Ishikawa (cell line): ENCODE data around the gene ROBO2.

ENCODE experiments used
- CEBPB ChIP-seq: IDR thresholded peaks from 2 replicates; pipeline ENCODE4 v1.6.1; 2012
- CREB1 ChIP-seq: IDR thresholded peaks from 2 replicates; pipeline ENCODE4 v1.6.1; 2012; ENCODE audit warnings: low read depth
- EGR1 ChIP-seq: IDR thresholded peaks from 2 replicates; pipeline ENCODE4 v1.6.1; 2012
- EP300 ChIP-seq: IDR thresholded peaks from 2 replicates; pipeline ENCODE4 v1.6.1; 2012; ENCODE audit warnings: borderline replicate concordance
- FOXM1 ChIP-seq: IDR thresholded peaks from 2 replicates; pipeline ENCODE4 v1.6.1; 2012; ENCODE audit warnings: low read depth, borderline replicate concordance
- NFIC ChIP-seq: IDR thresholded peaks from 2 replicates; pipeline ENCODE4 v1.6.1; 2012
- RAD21 ChIP-seq: IDR thresholded peaks from 2 replicates; pipeline ENCODE4 v1.6.1; 2012; ENCODE audit warnings: low read depth
- TAF1 ChIP-seq: IDR thresholded peaks from 2 replicates; pipeline ENCODE4 v1.6.1; 2012; ENCODE audit warnings: low read depth, mild to moderate bottlenecking
- TCF12 ChIP-seq: IDR thresholded peaks from 2 replicates; pipeline ENCODE4 v1.6.1; 2012; ENCODE audit warnings: low read depth
- TEAD4 ChIP-seq: IDR thresholded peaks from 2 replicates; pipeline ENCODE4 v1.6.1; 2012
- YY1 ChIP-seq: IDR thresholded peaks from 2 replicates; pipeline ENCODE4 v1.6.1; 2012; ENCODE audit warnings: low read depth
- ZBTB7A ChIP-seq: IDR thresholded peaks from 2 replicates; pipeline ENCODE4 v1.6.1; 2012; ENCODE audit warnings: low read depth
- TF ChIP-seq, protein P1 (sequence below): IDR thresholded peaks from 2 replicates; pipeline ENCODE4 v1.6.1; 2012
- TF ChIP-seq, protein P2 (sequence below): IDR thresholded peaks from 2 replicates; pipeline ENCODE4 v1.6.1; 2012; ENCODE audit warnings: low read depth, mild to moderate bottlenecking
- TF ChIP-seq, protein P3 (sequence below): IDR thresholded peaks from 2 replicates; pipeline ENCODE4 v1.6.1; 2012

Gene ROBO2

DNA sequence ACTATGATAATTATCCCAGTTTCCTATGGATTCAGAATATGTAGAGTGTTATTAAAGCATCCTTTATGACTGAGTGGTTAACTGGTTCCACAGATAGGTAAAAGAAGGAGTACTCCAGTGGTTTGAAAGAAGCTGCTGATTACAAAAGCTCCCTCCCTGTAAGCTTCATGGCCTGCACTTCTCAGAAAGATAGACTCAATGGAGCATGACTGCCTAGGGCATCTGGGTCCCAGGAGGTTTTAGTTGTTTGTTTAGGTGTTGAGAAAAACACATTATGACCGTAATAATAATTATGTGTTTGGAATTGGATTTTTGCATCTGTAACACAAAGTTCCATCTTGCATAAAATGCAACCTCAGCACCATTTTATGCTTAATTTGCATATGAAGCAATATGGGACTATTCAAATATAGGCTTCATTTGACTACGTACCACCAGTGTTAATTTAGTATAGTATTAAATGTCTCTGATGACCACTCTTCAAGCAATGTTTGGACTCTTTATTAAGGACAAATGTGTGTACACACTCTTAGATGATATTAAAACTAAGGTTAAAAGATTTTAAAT, 121.1 kb downstream of the ROBO2 start:
- TF ChIP-seq NFIC (no peak), TCF12 (no peak), ZBTB7A (no peak), RAD21 (no peak), EGR1 (no peak), EP300 (no peak), YY1 (no peak), TAF1 (no peak), TEAD4 (no peak), FOXM1 (no peak), CEBPB (no peak), CREB1 (no peak)
- TF ChIP-seq, protein P1, sequence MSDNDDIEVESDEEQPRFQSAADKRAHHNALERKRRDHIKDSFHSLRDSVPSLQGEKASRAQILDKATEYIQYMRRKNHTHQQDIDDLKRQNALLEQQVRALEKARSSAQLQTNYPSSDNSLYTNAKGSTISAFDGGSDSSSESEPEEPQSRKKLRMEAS, result no peak
- TF ChIP-seq, protein P2, sequence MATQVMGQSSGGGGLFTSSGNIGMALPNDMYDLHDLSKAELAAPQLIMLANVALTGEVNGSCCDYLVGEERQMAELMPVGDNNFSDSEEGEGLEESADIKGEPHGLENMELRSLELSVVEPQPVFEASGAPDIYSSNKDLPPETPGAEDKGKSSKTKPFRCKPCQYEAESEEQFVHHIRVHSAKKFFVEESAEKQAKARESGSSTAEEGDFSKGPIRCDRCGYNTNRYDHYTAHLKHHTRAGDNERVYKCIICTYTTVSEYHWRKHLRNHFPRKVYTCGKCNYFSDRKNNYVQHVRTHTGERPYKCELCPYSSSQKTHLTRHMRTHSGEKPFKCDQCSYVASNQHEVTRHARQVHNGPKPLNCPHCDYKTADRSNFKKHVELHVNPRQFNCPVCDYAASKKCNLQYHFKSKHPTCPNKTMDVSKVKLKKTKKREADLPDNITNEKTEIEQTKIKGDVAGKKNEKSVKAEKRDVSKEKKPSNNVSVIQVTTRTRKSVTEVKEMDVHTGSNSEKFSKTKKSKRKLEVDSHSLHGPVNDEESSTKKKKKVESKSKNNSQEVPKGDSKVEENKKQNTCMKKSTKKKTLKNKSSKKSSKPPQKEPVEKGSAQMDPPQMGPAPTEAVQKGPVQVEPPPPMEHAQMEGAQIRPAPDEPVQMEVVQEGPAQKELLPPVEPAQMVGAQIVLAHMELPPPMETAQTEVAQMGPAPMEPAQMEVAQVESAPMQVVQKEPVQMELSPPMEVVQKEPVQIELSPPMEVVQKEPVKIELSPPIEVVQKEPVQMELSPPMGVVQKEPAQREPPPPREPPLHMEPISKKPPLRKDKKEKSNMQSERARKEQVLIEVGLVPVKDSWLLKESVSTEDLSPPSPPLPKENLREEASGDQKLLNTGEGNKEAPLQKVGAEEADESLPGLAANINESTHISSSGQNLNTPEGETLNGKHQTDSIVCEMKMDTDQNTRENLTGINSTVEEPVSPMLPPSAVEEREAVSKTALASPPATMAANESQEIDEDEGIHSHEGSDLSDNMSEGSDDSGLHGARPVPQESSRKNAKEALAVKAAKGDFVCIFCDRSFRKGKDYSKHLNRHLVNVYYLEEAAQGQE, result no peak
- TF ChIP-seq, protein P3, sequence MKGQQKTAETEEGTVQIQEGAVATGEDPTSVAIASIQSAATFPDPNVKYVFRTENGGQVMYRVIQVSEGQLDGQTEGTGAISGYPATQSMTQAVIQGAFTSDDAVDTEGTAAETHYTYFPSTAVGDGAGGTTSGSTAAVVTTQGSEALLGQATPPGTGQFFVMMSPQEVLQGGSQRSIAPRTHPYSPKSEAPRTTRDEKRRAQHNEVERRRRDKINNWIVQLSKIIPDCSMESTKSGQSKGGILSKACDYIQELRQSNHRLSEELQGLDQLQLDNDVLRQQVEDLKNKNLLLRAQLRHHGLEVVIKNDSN, result no peak

DNA sequence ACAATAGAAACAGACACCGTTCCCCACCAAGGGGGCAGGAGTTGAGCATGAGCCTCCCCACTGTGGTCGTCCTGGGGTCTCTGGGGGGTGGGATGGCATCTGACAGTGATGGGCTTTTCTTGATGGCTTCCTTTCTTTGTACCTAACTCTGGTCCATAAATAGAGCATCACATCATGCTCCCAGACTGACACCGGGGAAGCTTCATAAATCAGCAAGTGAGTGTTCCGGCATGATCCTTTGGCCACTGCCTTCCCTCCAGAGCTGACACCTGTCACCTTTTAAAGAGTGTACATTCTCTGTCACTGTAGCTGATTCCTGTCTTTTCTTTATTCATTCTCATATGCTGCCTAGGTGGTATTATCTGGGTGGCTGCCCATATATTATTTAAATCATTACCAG, 129.9 kb downstream of the ROBO2 start:
- TF ChIP-seq FOXM1 (no peak), RAD21 (no peak), CEBPB (no peak)
- TF ChIP-seq, protein P2, result no peak

DNA sequence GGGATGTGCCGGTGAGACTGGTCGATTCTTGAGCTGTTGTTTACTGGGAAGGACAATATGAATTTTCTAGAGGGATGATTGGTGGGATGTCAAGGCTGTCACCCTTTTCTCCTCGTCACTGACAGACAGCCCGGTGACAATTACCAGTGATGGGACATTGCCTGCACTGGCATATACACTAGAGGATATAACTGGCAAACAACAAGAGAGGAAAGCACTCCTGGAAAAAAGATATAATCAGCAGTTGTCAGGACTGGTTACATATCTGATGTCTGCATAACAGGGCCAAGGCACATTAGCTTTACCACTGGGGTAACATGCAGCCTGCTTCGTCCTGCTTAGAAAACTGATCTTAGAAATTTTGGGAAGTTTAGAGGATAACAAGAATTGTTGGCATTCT, 131.1 kb downstream of the ROBO2 start:
- TF ChIP-seq TCF12, result no peak
- TF ChIP-seq, protein P1, result no peak
- TF ChIP-seq, protein P2, result no peak
- no peak for TF ChIP-seq TEAD4

DNA sequence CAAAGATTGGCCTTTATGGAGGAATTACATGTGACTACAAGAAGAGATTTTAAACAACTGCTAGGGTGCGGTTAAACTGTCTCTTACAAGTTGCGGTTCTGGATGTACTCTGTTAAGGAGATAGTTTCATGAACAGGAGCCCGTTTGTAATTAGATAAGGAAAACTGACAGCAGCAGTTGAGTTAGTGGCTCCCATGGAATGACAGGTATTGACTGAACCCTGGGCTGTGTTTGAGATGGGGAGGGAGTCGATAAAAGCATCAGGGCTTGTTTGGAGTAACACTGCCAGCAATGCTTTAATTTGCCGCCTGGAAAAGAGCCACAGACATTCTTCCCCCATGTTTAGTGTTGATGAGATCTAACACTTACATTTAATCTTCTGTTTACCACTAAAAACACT, 139.9 kb downstream of the ROBO2 start:
- TF ChIP-seq EP300, result no peak
- no peak for TF ChIP-seq NFIC
- no peak for TF ChIP-seq TAF1
- TF ChIP-seq, protein P2, result no peak
- TF ChIP-seq, protein P3, result no peak
- no peak for TF ChIP-seq ZBTB7A
- no peak for TF ChIP-seq FOXM1
- no peak for TF ChIP-seq EGR1
